Hepatocyte (in vitro differentiated cells): Measurements from ENCODE around the gene SMIM38. TPM values are rescaled to one million over a fixed set of nuclear protein-coding genes. Genes with fewer than 3 reads are reported as not detected.

Experiments used
- DNase-seq: peaks from one replicate; pipeline ENCODE4 v3.0.0-alpha.2; 2016; ENCODE audit warnings: low spot score
- H2AFZ ChIP-seq: fragments of 200-600 bp; sonication (generic); 2 replicates; pipeline ENCODE4 v1.6.0; 2016; ENCODE audit warnings: antibody characterized with exemption, mild to moderate bottlenecking
- H3K27ac ChIP-seq: fragments of 200-600 bp; sonication (generic); 2 replicates; pipeline ENCODE4 v1.5.1; 2016; ENCODE audit warnings: mild to moderate bottlenecking
- H3K27me3 ChIP-seq: fragments of 200-600 bp; sonication (generic); 2 replicates; pipeline ENCODE4 v1.6.1; 2016
- H3K36me3 ChIP-seq: fragments of 200-600 bp; sonication (generic); replicated peaks from 2 replicates; pipeline ENCODE4 v1.5.1; 2016; ENCODE audit warnings: low read depth; ENCODE audit not compliant: insufficient read depth
- H3K4me1 ChIP-seq: fragments of 200-600 bp; sonication (generic); 2 replicates; pipeline ENCODE4 v1.5.1; 2016; ENCODE audit warnings: mild to moderate bottlenecking, moderate library complexity; ENCODE audit not compliant: insufficient read depth
- H3K4me2 ChIP-seq: fragments of 200-600 bp; sonication (generic); 2 replicates; pipeline ENCODE4 v1.6.0; 2016
- H3K4me3 ChIP-seq: fragments of 200-600 bp; sonication (generic); 2 replicates; pipeline ENCODE4 v1.5.1; 2016; ENCODE audit warnings: mild to moderate bottlenecking
- H3K79me2 ChIP-seq: fragments of 200-600 bp; sonication (generic); 2 replicates; pipeline ENCODE4 v1.6.0; 2017; ENCODE audit warnings: mild to moderate bottlenecking
- H3K9me2 ChIP-seq: fragments of 200-600 bp; sonication (generic); replicated peaks from 2 replicates; pipeline ENCODE4 v1.6.0; 2017; ENCODE audit warnings: mild to moderate bottlenecking; ENCODE audit not compliant: insufficient read depth
- H3K9me3 ChIP-seq: fragments of 200-600 bp; sonication (generic); 2 replicates; pipeline ENCODE4 v1.5.1; 2016; ENCODE audit warnings: low read depth, mild to moderate bottlenecking
- H4K20me1 ChIP-seq: fragments of 200-600 bp; sonication (generic); 2 replicates; pipeline ENCODE4 v1.6.0; 2016; ENCODE audit warnings: mild to moderate bottlenecking; ENCODE audit not compliant: insufficient read depth, poor library complexity, severe bottlenecking
- CTCF ChIP-seq: fragments of 200-600 bp; sonication (generic); IDR thresholded peaks from 2 replicates; pipeline ENCODE4 v1.5.1; 2016; ENCODE audit warnings: antibody characterized with exemption, mild to moderate bottlenecking; ENCODE audit not compliant: poor library complexity
- EZH2 ChIP-seq: fragments of 200-600 bp; sonication (generic); IDR thresholded peaks from 2 replicates; pipeline ENCODE4 v1.6.1; 2016; ENCODE audit warnings: antibody characterized with exemption, mild to moderate bottlenecking, borderline replicate concordance
- EZH2phosphoT487 ChIP-seq: fragments of 200-600 bp; sonication (generic); IDR thresholded peaks from one replicate; pipeline ENCODE4 v1.6.1; 2018; ENCODE audit warnings: antibody characterized with exemption, mild to moderate bottlenecking, low read depth, moderate library complexity; ENCODE audit not compliant: unreplicated experiment, severe bottlenecking
- WGBS: methylation state at CpG from one replicate; pipeline ENCODE4 v1.1.6; 2016; ENCODE audit warnings: low lambda C conversion rate; ENCODE audit errors: missing lambda C conversion rate; 5-methylcytosine and 5-hydroxymethylcytosine counted together
- polyA plus RNA-seq: library from polyadenylated mRNA; unstranded; fragments of >200 nt; fragmentation: Nextera tagmentation; extraction: Ambion mirVana; gene quantifications from 2 replicates; pipeline ENCODE4 v1.2.1, GENCODE V29; 2016
- total RNA-seq: library from RNA; depleted of rRNA; stranded (reverse); fragments of >200 nt; gene quantifications from 2 replicates; pipeline ENCODE4 v1.2.3, GENCODE V29; 2014

SMIM38 gene
- total and polyA plus RNA-seq, 2 experiments from 2014 or later: 0.64 to 0.70 TPM

GRCh38 chr11:69111624-69112542 is 43.9 kb upstream of the SMIM38 start:
- H3K36me3 ChIP-seq: no peaks in the 10 kb centered on the region
- H4K20me1 ChIP-seq: no peaks in the 10 kb centered on the region
- no peak overlapping the region for H3K27ac ChIP-seq
- no peaks in the 10 kb centered on the region for H3K9me3 ChIP-seq
- no peak for DNase-seq
- no peak overlapping the region for H3K4me2 ChIP-seq
- no peaks in the 10 kb centered on the region for H3K9me2 ChIP-seq
- TF ChIP-seq EZH2 (no peak), CTCF (no peak), EZH2phosphoT487 (no peak)
- no peaks in the 10 kb centered on the region for H3K79me2 ChIP-seq
- 85% methylated on average over 20 of the region's 20 CpGs for WGBS
- H3K27me3 ChIP-seq: no peaks in the 10 kb centered on the region
- no peaks in the 10 kb centered on the region for H3K4me1 ChIP-seq
- no peak overlapping the region for H3K4me3 ChIP-seq
- H2AFZ ChIP-seq: no peak overlapping the region

GRCh38 chr11:69113226-69113625 is 42.5 kb upstream of the SMIM38 start:
- no peak for DNase-seq
- 91% methylated on average over 10 of the region's 10 CpGs for WGBS
- Histone ChIP-seq H2AFZ (no peak overlapping the region), H3K27ac (no peak overlapping the region), H3K79me2 (no peaks in the 10 kb centered on the region), H3K9me3 (no peaks in the 10 kb centered on the region), H3K9me2 (no peaks in the 10 kb centered on the region), H3K4me3 (no peak overlapping the region), H3K27me3 (no peaks in the 10 kb centered on the region), H3K4me2 (no peak overlapping the region), H3K4me1 (no peaks in the 10 kb centered on the region), H4K20me1 (no peaks in the 10 kb centered on the region), H3K36me3 (no peaks in the 10 kb centered on the region)
- no peak for TF ChIP-seq EZH2
- no peak for TF ChIP-seq EZH2phosphoT487
- TF ChIP-seq CTCF: no peak

- no peak for DNase-seq
- H3K36me3 ChIP-seq: no peaks in the 10 kb centered on the region
- no peak overlapping the region for H2AFZ ChIP-seq
- H3K27me3 ChIP-seq: no peaks in the 10 kb centered on the region
- H3K4me3 ChIP-seq: no peak overlapping the region
- WGBS: 84% methylated on average over 22 of the region's 22 CpGs
- no peaks in the 10 kb centered on the region for H3K9me3 ChIP-seq
- H3K79me2 ChIP-seq: no peaks in the 10 kb centered on the region
- H3K4me1 ChIP-seq: no peaks in the 10 kb centered on the region
- H4K20me1 ChIP-seq: no peaks in the 10 kb centered on the region
- no peak overlapping the region for H3K4me2 ChIP-seq
- TF ChIP-seq EZH2phosphoT487: no peak
- no peak for TF ChIP-seq EZH2
- no peak for TF ChIP-seq CTCF
- H3K9me2 ChIP-seq: no peaks in the 10 kb centered on the region
- no peak overlapping the region for H3K27ac ChIP-seq
Measured at GRCh38 chr11:69113646-69114340, 41.9 kb upstream of the SMIM38 start.
